ENCODE measurements around the gene OR7C2. TPM values are rescaled to one million over a fixed set of nuclear protein-coding genes. Genes with fewer than 3 reads are reported as not detected.

OR7C2 gene
- total RNA-seq: not detected
- long read RNA-seq: 0 reads

DNA sequence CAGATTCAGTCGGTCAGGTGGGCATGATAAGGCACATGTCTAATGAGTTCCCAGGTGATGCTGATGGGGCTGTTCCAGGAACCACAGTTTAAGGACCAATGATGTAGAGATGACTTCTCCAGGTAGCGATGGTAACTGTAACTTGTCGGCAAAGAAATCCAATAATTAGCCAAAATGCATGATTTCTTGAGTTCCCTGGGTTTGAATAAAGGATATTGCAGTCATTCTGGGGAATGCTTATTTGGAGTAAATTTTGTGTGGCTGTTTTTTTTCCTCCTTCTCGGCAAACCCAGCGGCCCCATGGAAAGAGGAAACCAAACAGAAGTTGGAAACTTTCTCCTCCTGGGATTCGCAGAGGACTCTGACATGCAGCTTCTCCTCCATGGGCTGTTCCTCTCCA, at the start of gene OR7C2:
TSS of gene OR7C2 (plus strand) at position 301 of the 400 bp plus-strand sequence. CDS start at position 301, 0 bp downstream.
- DNase-seq: no peak

DNA sequence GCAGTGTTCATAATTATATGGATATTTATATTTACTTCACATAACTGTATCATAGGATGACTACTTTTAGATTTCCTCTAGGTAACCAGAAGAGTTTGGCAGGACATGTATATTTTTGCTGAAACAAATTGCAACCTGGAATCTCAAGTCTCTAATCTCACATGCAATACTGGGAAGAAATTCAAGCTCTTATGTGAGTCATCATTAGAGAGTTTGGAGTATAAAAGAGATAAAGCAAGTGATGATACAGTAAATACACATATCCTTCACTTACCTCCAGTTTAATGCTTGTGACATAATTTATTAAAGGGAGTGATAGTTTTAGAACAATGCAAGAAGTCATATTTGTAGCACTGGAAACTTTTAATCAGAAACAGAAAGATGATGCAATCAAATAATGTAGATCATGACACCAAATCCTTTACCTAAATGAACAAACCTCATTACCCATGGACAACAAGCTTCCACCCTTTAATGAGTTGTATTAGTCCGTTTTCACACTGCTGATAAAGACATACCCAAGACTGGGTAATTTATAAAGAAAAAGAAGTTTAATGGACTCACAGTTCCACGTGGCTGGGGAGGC, 39.5 kb upstream of the OR7C2 start:
- H3K4me1 ChIP-seq: no peaks in the 10 kb centered on the region
- no peak for DNase-seq
- no peak for ATAC-seq

More for the DNA sequence above, at the start of gene OR7C2:
- H3K27ac ChIP-seq: no peak within 1 kb of the TSS
- no peaks in the 10 kb centered on the region for H3K36me3 ChIP-seq
- no peaks in the 10 kb centered on the region for H3K9me3 ChIP-seq
- ATAC-seq: no peak
- intact Hi-C loops (cut with DNase I): no loop called here
- TF ChIP-seq, protein P1, sequence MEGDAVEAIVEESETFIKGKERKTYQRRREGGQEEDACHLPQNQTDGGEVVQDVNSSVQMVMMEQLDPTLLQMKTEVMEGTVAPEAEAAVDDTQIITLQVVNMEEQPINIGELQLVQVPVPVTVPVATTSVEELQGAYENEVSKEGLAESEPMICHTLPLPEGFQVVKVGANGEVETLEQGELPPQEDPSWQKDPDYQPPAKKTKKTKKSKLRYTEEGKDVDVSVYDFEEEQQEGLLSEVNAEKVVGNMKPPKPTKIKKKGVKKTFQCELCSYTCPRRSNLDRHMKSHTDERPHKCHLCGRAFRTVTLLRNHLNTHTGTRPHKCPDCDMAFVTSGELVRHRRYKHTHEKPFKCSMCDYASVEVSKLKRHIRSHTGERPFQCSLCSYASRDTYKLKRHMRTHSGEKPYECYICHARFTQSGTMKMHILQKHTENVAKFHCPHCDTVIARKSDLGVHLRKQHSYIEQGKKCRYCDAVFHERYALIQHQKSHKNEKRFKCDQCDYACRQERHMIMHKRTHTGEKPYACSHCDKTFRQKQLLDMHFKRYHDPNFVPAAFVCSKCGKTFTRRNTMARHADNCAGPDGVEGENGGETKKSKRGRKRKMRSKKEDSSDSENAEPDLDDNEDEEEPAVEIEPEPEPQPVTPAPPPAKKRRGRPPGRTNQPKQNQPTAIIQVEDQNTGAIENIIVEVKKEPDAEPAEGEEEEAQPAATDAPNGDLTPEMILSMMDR (IDR thresholded peaks at IDR 0.05): no peak
- no peaks in the 10 kb centered on the region for H3K27me3 ChIP-seq (ENCODE audit: low read depth)
- H3K4me3 ChIP-seq: no peak within 1 kb of the TSS
- H3K4me1 ChIP-seq: no peaks in the 10 kb centered on the region

DNA sequence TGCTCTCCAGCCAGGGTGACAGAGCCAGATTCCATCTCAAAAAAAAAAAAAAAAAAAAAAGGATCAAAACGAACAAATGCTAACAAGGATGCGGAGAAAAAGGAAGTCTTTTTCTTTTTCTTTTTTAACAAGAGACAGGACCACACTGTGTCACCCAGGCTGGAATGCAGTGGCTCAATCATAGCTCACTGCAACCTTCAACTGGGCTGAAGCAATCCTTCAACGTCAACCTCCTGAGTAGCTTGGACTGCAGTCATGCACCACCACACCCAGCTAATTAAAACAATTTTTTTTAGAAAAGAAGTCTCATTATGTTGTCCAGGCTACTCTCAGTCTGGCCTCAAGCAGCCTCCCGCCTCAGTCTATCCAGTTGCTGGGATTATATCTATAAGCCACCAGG, 34.6 kb upstream of the OR7C2 start:
- TF ChIP-seq, protein P1 (IDR thresholded peaks at IDR 0.05): no peak
- no peak overlapping the region for H3K27ac ChIP-seq
- peaks cover 5% of the 10 kb centered on the region for H3K27me3 ChIP-seq (ENCODE audit: low read depth)
- DNase-seq (no peak), ATAC-seq (no peak)
- no peaks in the 10 kb centered on the region for H3K4me1 ChIP-seq
- intact Hi-C loops (cut with DNase I): no loop called here
- H3K36me3 ChIP-seq: no peaks in the 10 kb centered on the region
- no peaks in the 10 kb centered on the region for H3K9me3 ChIP-seq
- H3K4me3 ChIP-seq: no peak overlapping the region

More for the DNA sequence above, 39.5 kb upstream of the OR7C2 start:
- Histone ChIP-seq H3K27me3 (ENCODE audit: low read depth) (peaks cover 18% of the 10 kb centered on the region), H3K27ac (no peak overlapping the region), H3K4me3 (no peak overlapping the region), H3K9me3 (no peaks in the 10 kb centered on the region), H3K36me3 (no peaks in the 10 kb centered on the region)
- TF ChIP-seq, protein P1 (IDR thresholded peaks at IDR 0.05): no peak
- intact Hi-C loops (cut with DNase I): no loop called here

DNA sequence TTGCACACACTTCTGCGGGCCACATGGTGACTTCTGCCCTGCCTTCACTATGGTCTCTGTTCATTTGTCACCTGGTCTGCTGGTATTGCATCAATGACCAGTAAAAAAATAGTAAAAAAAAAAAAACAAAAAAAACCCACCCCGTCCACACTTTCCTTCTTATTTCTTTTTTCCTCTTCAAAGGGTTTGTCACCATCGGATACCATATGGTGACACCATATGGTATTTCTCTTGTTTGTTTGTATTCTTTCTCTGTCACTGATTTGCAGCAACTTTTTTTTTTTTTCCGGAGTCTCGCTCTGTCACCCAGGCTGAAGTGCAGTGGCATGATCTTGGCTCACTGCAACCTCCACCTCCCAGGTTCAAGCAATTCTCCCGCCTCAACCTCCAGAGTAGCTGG, 26.2 kb upstream of the OR7C2 start:
- no peak overlapping the region for H3K4me3 ChIP-seq
- no peak overlapping the region for H3K27ac ChIP-seq
- peaks cover 6% of the 10 kb centered on the region for H3K27me3 ChIP-seq (ENCODE audit: low read depth)
- ATAC-seq (no peak), DNase-seq (no peak)
- TF ChIP-seq, protein P1 (IDR thresholded peaks at IDR 0.05): no peak
- intact Hi-C loops (cut with DNase I): no loop called here
- no peaks in the 10 kb centered on the region for H3K9me3 ChIP-seq
- no peaks in the 10 kb centered on the region for H3K36me3 ChIP-seq
- H3K4me1 ChIP-seq: no peaks in the 10 kb centered on the region

DNA sequence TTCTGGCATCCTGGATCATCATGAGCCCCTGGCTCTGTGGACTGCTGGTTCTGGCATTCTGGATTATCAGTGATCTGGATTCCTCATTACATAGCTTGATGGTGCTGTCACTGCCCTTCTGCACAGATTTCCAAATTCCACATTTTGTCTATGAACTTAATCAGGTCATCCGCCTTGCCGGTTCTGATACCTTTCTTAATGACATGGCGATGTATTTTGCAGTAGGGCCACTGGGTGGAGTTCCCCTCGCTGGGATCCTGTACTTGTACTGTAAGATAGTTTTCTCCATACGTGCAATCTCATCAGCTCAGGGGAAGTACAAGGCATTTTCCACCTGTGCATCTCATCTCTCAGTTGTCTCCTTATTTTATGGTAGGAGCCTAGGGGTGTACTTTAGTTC, 24.4 kb upstream of the OR7C2 start:
- TF ChIP-seq, protein P1 (IDR thresholded peaks at IDR 0.05): no peak
- ATAC-seq: no peak
- H3K9me3 ChIP-seq: no peaks in the 10 kb centered on the region
- no peaks in the 10 kb centered on the region for H3K4me1 ChIP-seq
- intact Hi-C loops (cut with DNase I): no loop called here
- no peak for DNase-seq
- H3K27me3 ChIP-seq (ENCODE audit: low read depth): peaks cover 6% of the 10 kb centered on the region
- H3K36me3 ChIP-seq: no peaks in the 10 kb centered on the region
- no peak overlapping the region for H3K4me3 ChIP-seq
- H3K27ac ChIP-seq: no peak overlapping the region
